GM12801 (cell line): ENCODE measurements around the gene SLC16A7.

Experiments used
- TF ChIP-seq, protein P1 (sequence below): IDR thresholded peaks from one replicate; pipeline ENCODE4 v1.5.1; 2011; ENCODE audit warnings: control low read depth; ENCODE audit not compliant: insufficient read length; ENCODE audit errors: extremely low read depth

The SLC16A7 gene

DNA sequence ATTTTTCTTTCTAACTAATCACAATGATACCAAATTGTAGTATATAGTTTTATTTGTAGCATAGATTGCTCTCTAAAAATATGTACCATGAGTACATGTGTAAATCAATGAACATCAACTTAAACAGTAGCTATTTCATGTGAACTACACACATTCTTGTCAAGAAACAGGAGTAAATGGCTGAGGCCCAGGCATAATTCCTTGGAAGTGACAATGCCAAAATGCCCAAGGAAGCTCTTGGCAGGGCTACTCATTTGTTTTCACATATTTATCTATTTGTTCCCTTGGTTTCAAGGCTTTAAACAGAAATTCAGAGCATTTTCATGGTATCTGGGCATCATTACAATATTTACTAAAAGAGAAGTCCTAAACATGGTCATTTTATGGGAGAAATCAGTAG is 165.7 kb downstream of the SLC16A7 start:
- TF ChIP-seq, protein P1, sequence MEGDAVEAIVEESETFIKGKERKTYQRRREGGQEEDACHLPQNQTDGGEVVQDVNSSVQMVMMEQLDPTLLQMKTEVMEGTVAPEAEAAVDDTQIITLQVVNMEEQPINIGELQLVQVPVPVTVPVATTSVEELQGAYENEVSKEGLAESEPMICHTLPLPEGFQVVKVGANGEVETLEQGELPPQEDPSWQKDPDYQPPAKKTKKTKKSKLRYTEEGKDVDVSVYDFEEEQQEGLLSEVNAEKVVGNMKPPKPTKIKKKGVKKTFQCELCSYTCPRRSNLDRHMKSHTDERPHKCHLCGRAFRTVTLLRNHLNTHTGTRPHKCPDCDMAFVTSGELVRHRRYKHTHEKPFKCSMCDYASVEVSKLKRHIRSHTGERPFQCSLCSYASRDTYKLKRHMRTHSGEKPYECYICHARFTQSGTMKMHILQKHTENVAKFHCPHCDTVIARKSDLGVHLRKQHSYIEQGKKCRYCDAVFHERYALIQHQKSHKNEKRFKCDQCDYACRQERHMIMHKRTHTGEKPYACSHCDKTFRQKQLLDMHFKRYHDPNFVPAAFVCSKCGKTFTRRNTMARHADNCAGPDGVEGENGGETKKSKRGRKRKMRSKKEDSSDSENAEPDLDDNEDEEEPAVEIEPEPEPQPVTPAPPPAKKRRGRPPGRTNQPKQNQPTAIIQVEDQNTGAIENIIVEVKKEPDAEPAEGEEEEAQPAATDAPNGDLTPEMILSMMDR, result no peak

DNA sequence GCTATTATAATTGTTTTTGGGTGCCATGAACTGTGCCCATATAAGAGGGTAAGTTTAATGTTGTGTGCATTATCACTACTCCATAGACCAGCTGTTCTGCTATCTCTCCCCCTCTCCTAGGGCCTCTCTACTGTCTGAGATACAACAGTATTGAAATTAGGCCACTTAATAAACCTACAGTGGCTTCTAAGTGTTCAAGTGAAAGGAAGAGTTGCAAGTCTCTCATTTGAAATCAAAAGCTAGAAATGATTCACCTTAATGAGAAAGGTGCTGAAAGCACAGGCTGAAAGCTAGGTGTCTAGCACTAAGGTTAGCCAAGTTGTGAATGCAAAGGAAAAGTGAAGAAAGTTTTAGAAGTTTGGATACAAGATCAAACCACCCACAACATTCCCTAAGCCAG is 168.0 kb downstream of the SLC16A7 start:
- TF ChIP-seq, protein P1, result no peak

DNA sequence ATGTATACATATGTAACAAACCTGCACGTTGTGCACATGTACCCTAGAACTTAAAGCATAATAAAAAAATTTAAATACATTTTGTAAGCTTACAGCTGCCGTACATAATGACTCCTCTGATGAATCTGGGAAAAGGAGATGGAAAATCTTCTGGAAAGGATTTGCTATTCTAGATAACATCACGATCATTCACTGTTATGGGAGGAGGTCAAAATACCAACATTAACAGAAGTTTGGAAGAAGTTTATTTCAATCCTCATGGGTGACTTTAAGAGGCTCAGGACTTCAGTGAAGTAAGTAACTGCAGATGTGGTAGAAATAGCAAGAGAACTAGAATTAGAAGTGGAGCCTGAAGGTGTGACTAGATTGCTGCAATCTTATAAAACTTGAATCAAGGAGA is 172.2 kb downstream of the SLC16A7 start:
- TF ChIP-seq, protein P1, result no peak

DNA sequence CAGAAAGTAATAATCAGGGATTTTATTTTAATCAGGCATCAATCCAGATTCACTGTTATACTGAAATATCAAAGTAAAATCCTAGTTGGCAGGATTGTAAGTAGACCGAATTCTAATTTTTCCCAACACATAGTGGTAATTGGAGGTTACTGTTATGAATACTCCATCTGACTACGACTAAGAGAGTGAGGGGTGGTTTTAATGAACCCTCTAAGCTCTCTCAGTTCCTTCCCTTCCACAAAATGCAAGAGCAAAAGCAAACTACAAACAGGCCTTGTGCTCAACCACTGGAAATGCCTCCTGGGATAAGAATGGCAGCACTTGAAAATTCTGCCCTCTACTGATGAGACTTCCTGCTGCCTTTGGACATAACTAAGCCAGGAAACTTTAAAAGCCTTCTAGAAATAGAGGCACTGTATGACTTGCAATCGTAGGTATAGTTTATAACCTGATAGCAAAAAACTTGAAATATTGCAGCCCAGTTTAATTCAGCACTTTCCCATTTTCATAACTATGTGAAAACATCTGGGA is 184.8 kb downstream of the SLC16A7 start:
- TF ChIP-seq, protein P1, result no peak

DNA sequence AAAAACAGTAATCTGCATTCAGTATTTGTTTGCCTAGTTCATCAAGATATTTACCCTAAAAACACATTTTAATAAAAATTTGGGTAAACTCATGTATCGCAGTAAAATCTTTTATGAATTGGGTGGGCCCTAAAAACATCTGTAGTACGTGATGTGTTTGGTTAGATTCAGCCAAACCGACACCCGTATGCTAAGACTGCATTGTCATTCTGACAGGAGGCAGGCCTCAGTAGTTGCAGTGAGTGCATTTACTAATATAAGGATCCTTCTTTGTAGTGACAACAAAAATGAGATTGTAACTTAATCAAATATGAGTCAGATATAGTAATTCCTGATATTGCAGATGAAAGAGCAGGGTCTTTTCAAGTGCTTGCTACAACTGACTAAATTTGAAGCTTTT is 191.8 kb downstream of the SLC16A7 start:
- TF ChIP-seq, protein P1, result no peak

DNA sequence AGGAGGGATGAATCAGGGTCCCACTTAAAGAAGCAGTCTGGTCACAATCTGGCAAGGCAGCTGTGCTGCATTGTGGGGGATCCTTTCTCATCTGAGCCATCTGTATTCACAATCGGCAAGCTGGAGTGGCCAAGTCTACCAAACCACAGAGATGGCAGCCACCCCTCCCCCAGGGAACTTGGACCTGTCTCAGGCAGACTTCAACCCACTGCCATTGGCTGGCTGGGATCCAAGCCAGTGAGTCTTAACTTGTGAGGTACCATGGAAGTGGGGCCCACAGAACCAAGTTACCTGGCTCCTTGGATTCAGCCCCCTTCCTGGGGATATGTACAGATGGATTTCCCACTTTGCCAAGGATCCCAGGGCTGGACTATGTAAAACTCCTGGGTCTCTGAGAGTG is 196.8 kb downstream of the SLC16A7 start:
- TF ChIP-seq, protein P1, result no peak

DNA sequence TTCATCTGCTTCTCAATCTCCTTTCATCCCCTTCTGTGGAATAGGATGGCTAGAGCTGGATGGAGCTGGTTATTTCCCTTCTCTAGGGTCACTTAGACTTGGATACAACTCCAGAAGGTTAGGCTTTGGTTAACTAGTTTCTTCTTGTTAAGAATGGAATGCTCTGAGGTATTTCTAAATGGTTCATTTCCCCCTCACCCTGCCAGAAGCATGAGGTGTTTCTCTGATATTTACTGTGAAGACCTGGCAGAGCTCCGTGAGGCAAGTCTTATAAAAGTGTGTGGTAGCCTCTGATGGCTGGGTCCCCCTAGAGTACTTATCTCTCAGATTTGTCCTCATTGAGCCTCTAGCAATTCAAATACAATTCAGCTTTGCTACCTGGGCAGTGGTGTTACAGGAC is 207.9 kb downstream of the SLC16A7 start:
- TF ChIP-seq, protein P1, result no peak
